RWPE2 (cell line): ENCODE measurements around the gene SETD4.

Experiments used
- ATAC-seq: fragments of 200-7000 bp; cut with Tn5 transposase; 3 replicates; pipeline ENCODE4 v1.9.1; 2021; ENCODE audit warnings: low read depth
- DNase-seq: peaks from one replicate; pipeline ENCODE4 v3.0.0-alpha.2; 2020; ENCODE audit warnings: low spot score
- H3K27ac ChIP-seq: fragments of 450-650 bp; 2 replicates; pipeline ENCODE4 v1.5.1; 2017; ENCODE audit warnings: mild to moderate bottlenecking; ENCODE audit not compliant: poor library complexity, severe bottlenecking
- H3K27me3 ChIP-seq: fragments of 250-450 bp; sonication (Bioruptor Pico); 2 replicates; pipeline ENCODE4 v1.5.1; 2021; ENCODE audit warnings: mild to moderate bottlenecking, moderate library complexity; ENCODE audit not compliant: insufficient read depth, poor library complexity, severe bottlenecking
- H3K36me3 ChIP-seq: fragments of 250-450 bp; sonication (Bioruptor Pico); 2 replicates; pipeline ENCODE4 v1.5.1; 2020; ENCODE audit warnings: low read depth, mild to moderate bottlenecking, moderate library complexity
- H3K4me1 ChIP-seq: fragments of 250-450 bp; sonication (Bioruptor Pico); 2 replicates; pipeline ENCODE4 v1.5.1; 2021; ENCODE audit warnings: mild to moderate bottlenecking, moderate library complexity; ENCODE audit not compliant: insufficient read depth, poor library complexity, severe bottlenecking
- H3K4me3 ChIP-seq: fragments of 250-450 bp; sonication (Bioruptor Pico); 2 replicates; pipeline ENCODE4 v1.5.1; 2021; ENCODE audit warnings: mild to moderate bottlenecking, moderate library complexity; ENCODE audit not compliant: severe bottlenecking
- H3K9me3 ChIP-seq: fragments of 250-450 bp; sonication (Bioruptor Pico); 2 replicates; pipeline ENCODE4 v1.5.1; 2021; ENCODE audit warnings: mild to moderate bottlenecking, moderate library complexity; ENCODE audit not compliant: severe bottlenecking
- CTCF ChIP-seq: fragments of 450-650 bp; IDR thresholded peaks from one replicate; pipeline ENCODE4 v1.5.1; 2017; ENCODE audit warnings: mild to moderate bottlenecking, moderate library complexity; ENCODE audit not compliant: poor library complexity, severe bottlenecking

The SETD4 gene

GRCh38 chr21:36005879-36006400, 54.4 kb downstream of the SETD4 start:
- Histone ChIP-seq H3K4me3 (no peak overlapping the region), H3K27me3 (peaks cover 4% of the 10 kb centered on the region), H3K36me3 (no peaks in the 10 kb centered on the region), H3K27ac (no peak overlapping the region), H3K9me3 (no peaks in the 10 kb centered on the region), H3K4me1 (no peaks in the 10 kb centered on the region)
- no peak for ATAC-seq
- no peak for TF ChIP-seq CTCF
- no peak for DNase-seq

GRCh38 chr21:36005018-36005417, 55.3 kb downstream of the SETD4 start:
- no peaks in the 10 kb centered on the region for H3K9me3 ChIP-seq
- TF ChIP-seq CTCF: no peak
- H3K27ac ChIP-seq: no peak overlapping the region
- no peaks in the 10 kb centered on the region for H3K4me1 ChIP-seq
- DNase-seq: no peak
- peaks cover 7% of the 10 kb centered on the region for H3K27me3 ChIP-seq
- ATAC-seq: no peak
- H3K36me3 ChIP-seq: no peaks in the 10 kb centered on the region
- H3K4me3 ChIP-seq: no peak overlapping the region

- no peak for TF ChIP-seq CTCF
- Histone ChIP-seq H3K4me1 (no peaks in the 10 kb centered on the region), H3K36me3 (no peaks in the 10 kb centered on the region), H3K4me3 (no peak overlapping the region), H3K27ac (no peak overlapping the region), H3K27me3 (peaks cover 11% of the 10 kb centered on the region), H3K9me3 (no peaks in the 10 kb centered on the region)
- no peak for DNase-seq
- ATAC-seq: no peak
These were observed 55.9 kb downstream of the SETD4 start for GRCh38 chr21:36004441-36004840.

- DNase-seq (no peak), ATAC-seq (no peak)
- H3K27ac ChIP-seq: no peak overlapping the region
- no peaks in the 10 kb centered on the region for H3K36me3 ChIP-seq
- H3K9me3 ChIP-seq: no peaks in the 10 kb centered on the region
- no peak for TF ChIP-seq CTCF
- no peaks in the 10 kb centered on the region for H3K4me1 ChIP-seq
- H3K4me3 ChIP-seq: no peak overlapping the region
- peaks cover 11% of the 10 kb centered on the region for H3K27me3 ChIP-seq
These were observed 56.5 kb downstream of the SETD4 start for GRCh38 chr21:36003776-36004175.

- no peak overlapping the region for H3K4me3 ChIP-seq
- H3K36me3 ChIP-seq: no peaks in the 10 kb centered on the region
- H3K27ac ChIP-seq: no peak overlapping the region
- DNase-seq (no peak), ATAC-seq (no peak)
- no peak for TF ChIP-seq CTCF
- H3K9me3 ChIP-seq: no peaks in the 10 kb centered on the region
- peaks cover 11% of the 10 kb centered on the region for H3K27me3 ChIP-seq
- no peaks in the 10 kb centered on the region for H3K4me1 ChIP-seq
These were observed 64.1 kb downstream of the SETD4 start for GRCh38 chr21:35996217-35996616.
